IMR-90 (cell line): ENCODE data around the gene CBS. TPM values are rescaled to one million over a fixed set of nuclear protein-coding genes. Genes with fewer than 3 reads are reported as not detected.
"Not testable (repeated sequence)": the region's sequence is repeated elsewhere in the genome, so short reads cannot be mapped to it uniquely, and the experiment has no call there.

Experiments used
- ATAC-seq: fragments of 200-7000 bp; cut with Tn5 transposase; 2 replicates; pipeline ENCODE4 v1.9.1; 2020; ENCODE audit warnings: low read depth, mild to moderate bottlenecking, moderate library complexity
- BruUV-seq: library from RNA; stranded (reverse); fragments of 400-500 nt; replicated peaks from 2 replicates; lab custom pipeline; 2021; lab: Mats Ljungman, UMichigan
- CTCF ChIA-PET: fragments of 300-600 bp; formaldehyde crosslinking; extraction: SDS; loops from one replicate; lab custom pipeline; 2021; ENCODE audit warnings: antibody characterized with exemption; lab: Yijun Ruan, JAX
- POLR2A ChIA-PET: fragments of 300-600 bp; sonication (Branson Sonifier 250); formaldehyde crosslinking; loops from one replicate; lab custom pipeline; 2022; ENCODE audit warnings: antibody characterized with exemption; ENCODE audit not compliant: unreplicated experiment; lab: Charles Lee
- DNase-seq: peaks from one replicate; pipeline ENCODE4 v3.0.0; 2013
- H2AFZ ChIP-seq: replicated peaks from 2 replicates; pipeline ENCODE3; 2013; ENCODE audit warnings: low read length, mild to moderate bottlenecking; ENCODE audit not compliant: poor library complexity
- H2AK5ac ChIP-seq: 2 replicates; pipeline ENCODE4 v1.6.1; 2013; ENCODE audit warnings: low read depth, low read length, inconsistent platforms
- H2AK9ac ChIP-seq: replicated peaks from 2 replicates; pipeline ENCODE3; 2013; ENCODE audit warnings: mild to moderate bottlenecking, low read depth, low read length, moderate library complexity; ENCODE audit not compliant: poor library complexity
- H2BK120ac ChIP-seq: 2 replicates; pipeline ENCODE4 v1.6.1; 2013; ENCODE audit warnings: low read depth, low read length, inconsistent platforms
- H2BK15ac ChIP-seq: 3 replicates; pipeline ENCODE4 v1.6.1; 2013; ENCODE audit warnings: low read depth, low read length, inconsistent platforms
- H2BK20ac ChIP-seq: 2 replicates; pipeline ENCODE4 v1.6.1; 2013; ENCODE audit warnings: low read depth, mild to moderate bottlenecking, inconsistent platforms, low read length, moderate library complexity
- H2BK5ac ChIP-seq: 2 replicates; pipeline ENCODE4 v1.6.1; 2013; ENCODE audit warnings: mild to moderate bottlenecking, low read depth, low read length, inconsistent platforms; ENCODE audit not compliant: poor library complexity, severe bottlenecking
- H3K14ac ChIP-seq: replicated peaks from 2 replicates; pipeline ENCODE4 v1.6.1; 2013; ENCODE audit warnings: low read depth, low read length, inconsistent platforms
- H3K18ac ChIP-seq: 2 replicates; pipeline ENCODE4 v1.6.1; 2013; ENCODE audit warnings: low read depth, low read length, control low read depth
- H3K23ac ChIP-seq: 2 replicates; pipeline ENCODE4 v1.6.1; 2013; ENCODE audit warnings: low read depth, low read length, inconsistent platforms
- H3K27ac ChIP-seq: 2 replicates; pipeline ENCODE4 v1.5.1; 2013; ENCODE audit warnings: mild to moderate bottlenecking, control low read depth, low read length; ENCODE audit not compliant: insufficient read depth
- H3K27me3 ChIP-seq: 2 replicates; pipeline ENCODE4 v1.6.1; 2013; ENCODE audit warnings: low read length; ENCODE audit not compliant: control insufficient read depth, insufficient read depth
- H3K36me3 ChIP-seq: 2 replicates; pipeline ENCODE4 v1.6.1; 2013; ENCODE audit warnings: low read length, mixed read lengths; ENCODE audit not compliant: control insufficient read depth, insufficient read depth
- H3K4ac ChIP-seq: 2 replicates; pipeline ENCODE4 v1.6.1; 2013; ENCODE audit warnings: low read depth, low read length, inconsistent platforms
- H3K4me1 ChIP-seq: 2 replicates; pipeline ENCODE4 v1.6.1; 2013; ENCODE audit warnings: low read length, mixed read lengths; ENCODE audit not compliant: control insufficient read depth, insufficient read depth
- H3K4me2 ChIP-seq: 2 replicates; pipeline ENCODE4 v1.6.1; 2013; ENCODE audit warnings: low read depth, mild to moderate bottlenecking, control low read depth, low read length, moderate library complexity
- H3K4me3 ChIP-seq: 2 replicates; pipeline ENCODE4 v1.5.1; 2013; ENCODE audit warnings: low read depth, mild to moderate bottlenecking, control low read depth, low read length, moderate library complexity; ENCODE audit not compliant: insufficient read depth
- H3K56ac ChIP-seq: 2 replicates; pipeline ENCODE4 v1.6.1; 2013; ENCODE audit warnings: low read length, inconsistent platforms; ENCODE audit not compliant: insufficient read depth; ENCODE audit errors: extremely low read depth
- H3K79me1 ChIP-seq, 2 experiments: 2 replicates each; pipeline ENCODE4 v1.6.1; 2013; ENCODE audit warnings: low read length in 2 of 2, inconsistent platforms in 1 of 2, low read depth in 1 of 2
- H3K9ac ChIP-seq: 2 replicates; pipeline ENCODE4 v1.6.1; 2013; ENCODE audit warnings: low read depth, low read length, control low read depth
- H3K9me1 ChIP-seq: 2 replicates; pipeline ENCODE4 v1.6.1; 2013; ENCODE audit warnings: low read length, inconsistent platforms; ENCODE audit not compliant: insufficient read depth
- H3K9me3 ChIP-seq: 2 replicates; pipeline ENCODE4 v1.6.1; 2013; ENCODE audit warnings: low read length; ENCODE audit not compliant: control insufficient read depth, insufficient read depth
- H4K20me1 ChIP-seq: 2 replicates; pipeline ENCODE4 v1.6.1; 2013; ENCODE audit warnings: low read length, inconsistent platforms; ENCODE audit not compliant: insufficient read depth
- H4K5ac ChIP-seq: 2 replicates; pipeline ENCODE4 v1.6.1; 2013; ENCODE audit warnings: mild to moderate bottlenecking, low read depth, low read length, control low read depth
- H4K8ac ChIP-seq, 2 experiments: 2 replicates each; pipeline ENCODE4 v1.6.1; 2013; ENCODE audit warnings: low read depth in 2 of 2, low read length in 2 of 2, control low read depth in 1 of 2, inconsistent platforms in 1 of 2
- H4K91ac ChIP-seq: 2 replicates; pipeline ENCODE4 v1.6.1; 2013; ENCODE audit warnings: low read depth, low read length, inconsistent platforms; ENCODE audit not compliant: insufficient read depth
- WGBS, 2 experiments: methylation state at CpG; one replicate each; pipeline versions ENCODE4 v1.1.5 to v1.1.7; 2013; ENCODE audit warnings: missing lambda C conversion rate in 2 of 2; ENCODE audit not compliant: insufficient read length in 1 of 2; ENCODE audit errors: extremely low coverage in 2 of 2; 5-methylcytosine and 5-hydroxymethylcytosine counted together
- dilution Hi-C: fragments of 300-500 bp; cut with HindIII; formaldehyde crosslinking; loops from one replicate; pipeline ENCODE4 v1.14.3; 2018; ENCODE audit warnings: low sequenced_read_pairs; ENCODE audit not compliant: unreplicated experiment
- in situ Hi-C: fragments of 300-500 bp; cut with MboI; formaldehyde crosslinking; loops from 3 replicates; pipeline ENCODE4 v1.14.3; 2019; ENCODE audit warnings: low sequenced_read_pairs, inconsistent platforms, mixed read lengths
- intact Hi-C: fragments of 100-400 bp; cut with micrococcal nuclease; formaldehyde crosslinking; loops from 2 replicates; pipeline ENCODE4 v1.10.0; 2022
- polyA plus RNA-seq, 3 experiments: library from polyadenylated mRNA; depleted of rRNA; stranded (reverse); fragments of >200 nt; gene quantifications; 2 replicates each; pipeline ENCODE4 v1.2.3, GENCODE V29; 2012; ENCODE audit warnings: low replicate concordance in 1 of 3
- total RNA-seq: library from RNA; depleted of rRNA; stranded (reverse); fragments of >200 nt; gene quantifications from 2 replicates; pipeline ENCODE4 v1.2.3, GENCODE V29; 2012

CBS gene
- total and polyA plus RNA-seq, 2 of the 4 experiments (the other 2 are of a cell fraction) = 38.5 to 54.3 TPM

- H2AK5ac ChIP-seq, H3K4ac ChIP-seq, H3K4me2 ChIP-seq, H3K79me1 ChIP-seq, ATAC-seq, H3K18ac ChIP-seq, H3K4me3 ChIP-seq, H2BK5ac ChIP-seq, H3K23ac ChIP-seq, H4K91ac ChIP-seq, POLR2A ChIA-PET, H3K14ac ChIP-seq, H2BK20ac ChIP-seq, H2AFZ ChIP-seq, H4K20me1 ChIP-seq, H3K27ac ChIP-seq, DNase-seq, intact Hi-C loops, H3K4me1 ChIP-seq, H4K8ac ChIP-seq, CTCF ChIA-PET, H2BK15ac ChIP-seq, in situ Hi-C loops, BruUV-seq, dilution Hi-C loops, H3K27me3 ChIP-seq, H4K5ac ChIP-seq, H3K36me3 ChIP-seq, H3K9me1 ChIP-seq, H2AK9ac ChIP-seq, H2BK120ac ChIP-seq, H3K9ac ChIP-seq, H3K56ac ChIP-seq, H3K9me3 ChIP-seq: not testable (repeated sequence)
- WGBS, 2 experiments = no CpG with 5 or more reads among the region's 7 CpGs
Observed at GRCh38 chr21:43101000-43101399, 25.4 kb upstream of the CBS start.

- H2BK20ac ChIP-seq, DNase-seq, H2BK5ac ChIP-seq, H4K91ac ChIP-seq, intact Hi-C loops, H3K79me1 ChIP-seq, H2AK5ac ChIP-seq, H3K18ac ChIP-seq, H3K14ac ChIP-seq, H4K8ac ChIP-seq, ATAC-seq, H3K9ac ChIP-seq, H4K20me1 ChIP-seq, POLR2A ChIA-PET, BruUV-seq, H3K4ac ChIP-seq, H4K5ac ChIP-seq, dilution Hi-C loops, H2AFZ ChIP-seq, H3K4me2 ChIP-seq, H3K4me3 ChIP-seq, H3K27me3 ChIP-seq, in situ Hi-C loops, CTCF ChIA-PET, H3K9me1 ChIP-seq, H3K9me3 ChIP-seq, H3K23ac ChIP-seq, H3K56ac ChIP-seq, H2AK9ac ChIP-seq, H2BK15ac ChIP-seq, H3K36me3 ChIP-seq, H3K27ac ChIP-seq, H2BK120ac ChIP-seq, H3K4me1 ChIP-seq: not testable (repeated sequence)
- WGBS, 2 experiments = no CpG with 5 or more reads among the region's 16 CpGs
Observed at GRCh38 chr21:43091979-43092614, 16.5 kb upstream of the CBS start.
